CD14-positive monocyte (primary cell): ENCODE results near the gene ZBTB39. TPM values are rescaled to one million over a fixed set of nuclear protein-coding genes. Genes with fewer than 3 reads are reported as not detected.

Source experiments
- DNase-seq, 3 donors: peaks; one replicate each; pipeline ENCODE4 v3.0.0-alpha.2; 2011 to 2022
- H2AFZ ChIP-seq: 2 replicates; pipeline ENCODE4 v1.6.0; 2012; ENCODE audit warnings: mild to moderate bottlenecking, low read depth, low read length, inconsistent platforms; ENCODE audit not compliant: insufficient read depth, poor library complexity, severe bottlenecking
- H3K27ac ChIP-seq, 2 donors: 1 replicate in 1 of 2; 2 replicates in 1 of 2; pipeline ENCODE4 v1.5.1; 2012 to 2013; ENCODE audit warnings: low read length in 2 of 2, control low read depth in 1 of 2, inconsistent platforms in 1 of 2, low read depth in 1 of 2, mild to moderate bottlenecking in 1 of 2
- H3K27me3 ChIP-seq, 2 donors: one replicate each; pipeline versions ENCODE4 v1.6.0 to v1.6.1; 2011 to 2013; ENCODE audit warnings: low read length in 2 of 2; ENCODE audit not compliant: control insufficient read depth in 2 of 2, insufficient read depth in 2 of 2
- H3K36me3 ChIP-seq, 2 donors: replicated peaks in 1 of 2; 1 replicate in 1 of 2; 2 replicates in 1 of 2; pipeline versions ENCODE4 v1.5.1 to v1.6.1; 2012 to 2013; ENCODE audit warnings: low read length in 2 of 2, control low read depth in 1 of 2, inconsistent platforms in 1 of 2, mild to moderate bottlenecking in 1 of 2; ENCODE audit not compliant: insufficient read depth in 2 of 2, control insufficient read depth in 1 of 2
- H3K4me1 ChIP-seq, 2 donors: 1 replicate in 1 of 2; 2 replicates in 1 of 2; pipeline versions ENCODE4 v1.5.1 to v1.6.1; 2012 to 2013; ENCODE audit warnings: low read length in 2 of 2, control low read depth in 1 of 2, inconsistent platforms in 1 of 2, mild to moderate bottlenecking in 1 of 2, moderate library complexity in 1 of 2; ENCODE audit not compliant: insufficient read depth in 2 of 2, control insufficient read depth in 1 of 2
- H3K4me2 ChIP-seq: replicated peaks from 2 replicates; pipeline ENCODE3; 2012; ENCODE audit warnings: low read length, moderate library complexity, mild to moderate bottlenecking; ENCODE audit not compliant: poor library complexity, severe bottlenecking; ENCODE audit errors: extremely low read depth
- H3K4me3 ChIP-seq, 3 experiments: fragments of 200-600 bp in 1 of 3; sonication (generic) in 1 of 3; replicated peaks in 1 of 3; 1 replicate in 2 of 3; 2 replicates in 1 of 3; pipeline ENCODE4 v1.5.1; 2011 to 2013; ENCODE audit warnings: low read length in 3 of 3, mild to moderate bottlenecking in 3 of 3, control low read depth in 2 of 3, low read depth in 2 of 3, inconsistent platforms in 1 of 3, moderate library complexity in 1 of 3
- H3K79me2 ChIP-seq: 2 replicates; pipeline ENCODE4 v1.6.0; 2012; ENCODE audit warnings: mild to moderate bottlenecking, control low read depth, inconsistent platforms, low read length, moderate library complexity; ENCODE audit not compliant: insufficient read depth
- H3K9ac ChIP-seq: 2 replicates; pipeline ENCODE4 v1.6.0; 2017; ENCODE audit warnings: low read length, mild to moderate bottlenecking; ENCODE audit not compliant: insufficient read depth, poor library complexity, severe bottlenecking
- H3K9me3 ChIP-seq, 2 donors: replicated peaks in 1 of 2; 1 replicate in 1 of 2; 2 replicates in 1 of 2; pipeline versions ENCODE4 v1.5.1 to v1.6.1; 2012 to 2013; ENCODE audit warnings: low read length in 2 of 2, control low read depth in 1 of 2; ENCODE audit not compliant: control insufficient read depth in 1 of 2, insufficient read depth in 1 of 2
- H4K20me1 ChIP-seq: 2 replicates; pipeline ENCODE4 v1.6.0; 2012; ENCODE audit warnings: mild to moderate bottlenecking, low read length, control low read depth, moderate library complexity; ENCODE audit not compliant: insufficient read depth
- H3K27ac Mint-ChIP-seq, 7 donors: one replicate each; pipeline ENCODE4 v1.8.0; 2020; ENCODE audit warnings: mild to moderate bottlenecking in 7 of 7, mixed read lengths in 7 of 7, moderate library complexity in 6 of 7, inconsistent platforms in 2 of 7
- H3K27me3 Mint-ChIP-seq, 3 donors: one replicate each; pipeline ENCODE4 v1.8.0; 2021 to 2022; ENCODE audit warnings: low read depth in 3 of 3, mild to moderate bottlenecking in 3 of 3, mixed read lengths in 3 of 3, moderate library complexity in 3 of 3, inconsistent platforms in 1 of 3
- H3K36me3 Mint-ChIP-seq, 2 donors: one replicate each; pipeline ENCODE4 v1.8.0; 2020; ENCODE audit warnings: mixed read lengths in 2 of 2, inconsistent platforms in 1 of 2, mild to moderate bottlenecking in 1 of 2
- H3K4me1 Mint-ChIP-seq: one replicate; pipeline ENCODE4 v1.8.0; 2020; ENCODE audit warnings: mild to moderate bottlenecking, mixed read lengths
- H3K4me3 Mint-ChIP-seq, 2 donors: one replicate each; pipeline ENCODE4 v1.8.0; 2020; ENCODE audit warnings: mild to moderate bottlenecking in 2 of 2, mixed read lengths in 2 of 2, moderate library complexity in 1 of 2
- H3K9me3 Mint-ChIP-seq, 7 donors: one replicate each; pipeline ENCODE4 v1.8.0; 2020 to 2022; ENCODE audit warnings: mixed read lengths in 7 of 7, mild to moderate bottlenecking in 6 of 7, moderate library complexity in 6 of 7, inconsistent platforms in 2 of 7
- WGBS: methylation state at CpG from one replicate; pipeline ENCODE4 v1.1.5; 2013; ENCODE audit warnings: missing lambda C conversion rate; ENCODE audit not compliant: insufficient coverage; 5-methylcytosine and 5-hydroxymethylcytosine counted together
- intact Hi-C, 2 donors: fragments of 100-400 bp; cut with micrococcal nuclease; formaldehyde crosslinking; loops; one replicate each; pipeline versions ENCODE4 v1.15.0 to v1.15.1; 2023
- polyA plus RNA-seq, 3 donors: library from polyadenylated mRNA; depleted of rRNA in 1 of 3; unstranded in 2 of 3; stranded (reverse) in 1 of 3; fragments of 300-500 nt in 2 of 3; fragments of >200 nt in 1 of 3; fragmentation: Illumina TruSeq in 2 of 3; gene quantifications; 1 replicate in 2 of 3; 2 replicates in 1 of 3; pipeline ENCODE4 v1.2.3, GENCODE V29; 2012 to 2021
- TF ChIP-seq, protein P1 (sequence below): fragments of 200-600 bp; IDR thresholded peaks from one replicate; pipeline ENCODE4 v1.8.0; 2022; ENCODE audit warnings: antibody characterized with exemption, mild to moderate bottlenecking

ZBTB39 gene
- polyA plus RNA-seq, 3 donors: 0.65 to 3.7 (median 1.2) TPM

DNA sequence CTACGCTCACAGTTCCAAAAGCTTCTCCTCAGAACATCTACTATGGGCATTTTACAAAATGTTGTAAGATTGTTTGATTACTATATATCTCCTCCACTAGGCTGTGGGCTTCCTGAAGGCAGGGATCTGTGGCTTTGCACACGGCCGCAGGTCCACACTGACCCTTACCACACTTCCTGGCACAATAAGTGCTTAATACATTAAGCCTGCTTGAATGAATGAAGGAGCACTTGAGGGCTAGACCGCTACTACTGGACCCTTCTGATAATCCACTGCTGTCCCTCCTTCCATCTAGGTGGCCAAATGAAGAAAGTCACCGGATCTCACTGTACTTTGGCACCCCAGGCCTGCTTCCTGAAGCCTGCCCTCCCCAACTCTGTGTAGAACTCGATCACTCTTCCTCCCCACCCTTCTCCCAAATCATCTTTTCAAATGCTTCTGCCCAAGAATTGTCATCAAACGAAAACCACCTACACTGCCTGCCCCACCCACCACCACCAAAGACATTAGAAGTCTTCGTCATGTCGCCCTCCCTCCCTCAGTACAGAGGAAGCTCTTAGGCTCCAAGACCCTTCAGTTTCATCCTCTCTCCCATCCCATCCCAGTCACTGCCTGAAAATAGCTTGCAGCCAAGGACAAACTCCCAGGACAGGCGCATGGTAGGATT is 596 bp upstream of the ZBTB39 start:
- peaks cover 23% of the 10 kb centered on the region for H3K4me1 Mint-ChIP-seq
- H3K4me3 Mint-ChIP-seq: peak overlapping the region; percentile 79 to 86
- intact Hi-C loops: loop anchor here in 1 of 2 donors (5.0 kb wide), 1 partner anchor 55 kb away; no protein-coding TSS in a partner anchor
- no peaks in the 10 kb centered on the region for H3K9me3 Mint-ChIP-seq
- no peaks in the 10 kb centered on the region for H3K27me3 ChIP-seq
- peaks cover 0 to 1% (median 0%) of the 10 kb centered on the region in 3 donors for H3K27me3 Mint-ChIP-seq
- peak overlapping the region in 3 of 7 donors; percentile 53 to 69 (median 66) for H3K27ac Mint-ChIP-seq
- TF ChIP-seq, protein P1, sequence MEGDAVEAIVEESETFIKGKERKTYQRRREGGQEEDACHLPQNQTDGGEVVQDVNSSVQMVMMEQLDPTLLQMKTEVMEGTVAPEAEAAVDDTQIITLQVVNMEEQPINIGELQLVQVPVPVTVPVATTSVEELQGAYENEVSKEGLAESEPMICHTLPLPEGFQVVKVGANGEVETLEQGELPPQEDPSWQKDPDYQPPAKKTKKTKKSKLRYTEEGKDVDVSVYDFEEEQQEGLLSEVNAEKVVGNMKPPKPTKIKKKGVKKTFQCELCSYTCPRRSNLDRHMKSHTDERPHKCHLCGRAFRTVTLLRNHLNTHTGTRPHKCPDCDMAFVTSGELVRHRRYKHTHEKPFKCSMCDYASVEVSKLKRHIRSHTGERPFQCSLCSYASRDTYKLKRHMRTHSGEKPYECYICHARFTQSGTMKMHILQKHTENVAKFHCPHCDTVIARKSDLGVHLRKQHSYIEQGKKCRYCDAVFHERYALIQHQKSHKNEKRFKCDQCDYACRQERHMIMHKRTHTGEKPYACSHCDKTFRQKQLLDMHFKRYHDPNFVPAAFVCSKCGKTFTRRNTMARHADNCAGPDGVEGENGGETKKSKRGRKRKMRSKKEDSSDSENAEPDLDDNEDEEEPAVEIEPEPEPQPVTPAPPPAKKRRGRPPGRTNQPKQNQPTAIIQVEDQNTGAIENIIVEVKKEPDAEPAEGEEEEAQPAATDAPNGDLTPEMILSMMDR: peak; percentile 7
- peaks cover 5% of the 10 kb centered on the region for H4K20me1 ChIP-seq
- no peak overlapping the region for H3K9ac ChIP-seq
- peak overlapping the region; percentile 64 for H2AFZ ChIP-seq
- peak overlapping the region; percentile 9 to 87 (median 21) for H3K4me3 ChIP-seq
- H3K9me3 ChIP-seq: no peaks in the 10 kb centered on the region
- peak overlapping the region; percentile 66 for H3K4me2 ChIP-seq
- H3K4me1 ChIP-seq: peaks cover 13 to 21% of the 10 kb centered on the region in 2 donors
- peaks cover 26 to 27% of the 10 kb centered on the region in 2 donors for H3K36me3 ChIP-seq
- 44% methylated on average over 6 of the region's 10 CpGs for WGBS
- DNase-seq: no peak
- H3K79me2 ChIP-seq: peaks cover 19% of the 10 kb centered on the region
- peaks cover 29% of the 10 kb centered on the region in 2 donors for H3K36me3 Mint-ChIP-seq
- H3K27ac ChIP-seq: no peak overlapping the region

DNA sequence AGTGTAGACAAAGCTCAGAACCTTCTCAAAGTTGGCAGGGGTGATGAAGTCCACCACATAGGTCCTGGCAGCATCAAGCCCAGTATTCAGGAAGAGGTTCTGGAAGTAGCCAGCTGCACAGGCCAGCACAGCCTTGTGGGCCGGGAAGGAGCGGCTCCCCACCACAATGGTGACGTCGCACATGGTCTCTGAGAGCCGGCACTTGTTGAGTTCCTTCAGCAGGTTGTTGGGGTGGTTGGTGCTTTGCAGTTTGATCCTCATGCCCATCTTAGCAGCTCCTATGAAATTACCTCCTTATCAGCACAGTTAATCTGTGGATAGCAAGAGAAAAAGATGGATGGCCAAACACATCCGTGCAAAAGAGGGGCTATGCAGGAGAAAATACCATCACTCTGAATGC is 1.7 kb downstream of the ZBTB39 start:
- Mint-ChIP-seq H3K4me1 (peaks cover 23% of the 10 kb centered on the region), H3K4me3 (no peak overlapping the region), H3K27me3 (peaks cover 0 to 1% (median 0%) of the 10 kb centered on the region in 3 donors), H3K36me3 (peaks cover 46 to 50% of the 10 kb centered on the region in 2 donors), H3K9me3 (no peaks in the 10 kb centered on the region), H3K27ac (no peak overlapping the region)
- Histone ChIP-seq H3K27ac (no peak overlapping the region), H2AFZ (no peak overlapping the region), H4K20me1 (peaks cover 15% of the 10 kb centered on the region), H3K79me2 (peaks cover 19% of the 10 kb centered on the region), H3K9ac (no peak overlapping the region), H3K4me3 (no peak overlapping the region), H3K4me1 (peaks cover 13 to 21% of the 10 kb centered on the region in 2 donors), H3K27me3 (no peaks in the 10 kb centered on the region), H3K9me3 (no peaks in the 10 kb centered on the region), H3K36me3 (peaks cover 38 to 46% of the 10 kb centered on the region in 2 donors), H3K4me2 (peak overlapping the region; percentile 94)
- intact Hi-C loops: loop anchor here (5.0 kb wide), 2 partner anchors 58 to 247 kb away; no protein-coding TSS in a partner anchor
- TF ChIP-seq, protein P1: no peak
- no peak for DNase-seq
- no CpG with 5 or more reads among the region's 6 CpGs for WGBS
